ENCODE results near the gene JPH2. TPM values are rescaled to one million over a fixed set of nuclear protein-coding genes. Genes with fewer than 3 reads are reported as not detected.
A peak's percentile ranks its signal among the peaks of the same experiment; 100 is the strongest.

Gene JPH2
- total RNA-seq, 1 donor from 2014 or later = 7.9 TPM

GRCh38 chr20:44080064-44080463 lies 106.9 kb downstream of the JPH2 start:
- Histone ChIP-seq H3K27me3 (no peaks in the 10 kb centered on the region), H3K4me3 (no peak overlapping the region), H3K4me1 (no peaks in the 10 kb centered on the region), H3K9me3 (no peaks in the 10 kb centered on the region), H3K27ac (no peak overlapping the region), H3K36me3 (no peaks in the 10 kb centered on the region)
- intact Hi-C loops (cut with DNase I) = loop anchor here (5.0 to 10.0 kb wide), 2 partner anchors 245 to 543 kb away; no protein-coding TSS in a partner anchor
- DNase-seq (peak; percentile 29), ATAC-seq (no peak)
- no peak for TF ChIP-seq CTCF (IDR thresholded peaks at IDR 0.05)

DNA sequence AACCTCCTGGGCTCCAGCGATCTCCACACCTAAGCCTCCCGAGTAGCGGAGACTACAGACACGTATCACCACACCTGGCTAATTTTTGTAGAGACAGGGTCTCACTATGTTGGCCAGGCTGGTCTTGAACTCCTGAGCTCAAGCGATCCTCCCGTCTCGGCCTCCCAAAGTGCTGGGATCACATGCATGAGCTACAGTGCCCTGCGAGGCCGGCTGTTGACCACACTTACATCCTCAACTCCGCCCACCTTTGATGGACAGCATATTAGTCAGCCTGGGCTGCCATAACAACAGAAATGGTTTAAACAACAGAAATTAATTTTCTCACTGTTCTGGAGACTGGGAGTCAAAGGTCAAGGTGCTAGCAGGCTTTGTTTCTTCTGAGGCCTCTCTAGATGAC lies 107.7 kb downstream of the JPH2 start:
- no peaks in the 10 kb centered on the region for H3K36me3 ChIP-seq
- H3K4me3 ChIP-seq = no peak overlapping the region
- intact Hi-C loops (cut with DNase I) = loop anchor here (2.0 kb wide), 1 partner anchor 326 kb away; no protein-coding TSS in a partner anchor
- DNase-seq (peak; percentile 40), ATAC-seq (no peak)
- TF ChIP-seq CTCF (IDR thresholded peaks at IDR 0.05) = no peak
- no peaks in the 10 kb centered on the region for H3K4me1 ChIP-seq
- no peak overlapping the region for H3K27ac ChIP-seq
- H3K27me3 ChIP-seq = no peaks in the 10 kb centered on the region
- no peaks in the 10 kb centered on the region for H3K9me3 ChIP-seq

DNA sequence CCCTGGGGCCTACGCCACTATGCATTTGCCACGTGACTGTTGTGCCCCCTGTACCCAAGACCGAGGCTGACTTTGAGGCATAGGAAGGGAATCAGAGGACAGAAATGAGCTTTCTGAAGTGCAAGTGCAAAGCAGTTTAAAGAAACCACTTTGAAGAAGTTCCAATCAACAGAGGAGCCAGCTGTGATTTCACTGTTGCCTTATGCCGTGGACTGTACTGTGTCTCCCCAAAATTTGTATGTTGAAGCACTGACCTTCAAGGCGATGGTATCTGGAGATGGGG lies 111.1 kb downstream of the JPH2 start:
- DNase-seq (no peak), ATAC-seq (no peak)
- no peak for TF ChIP-seq CTCF (IDR thresholded peaks at IDR 0.05)
- no peaks in the 10 kb centered on the region for H3K36me3 ChIP-seq
- H3K4me1 ChIP-seq = no peaks in the 10 kb centered on the region
- H3K27ac ChIP-seq = no peak overlapping the region
- no peaks in the 10 kb centered on the region for H3K27me3 ChIP-seq
- intact Hi-C loops (cut with DNase I) = no loop called here
- H3K9me3 ChIP-seq = no peaks in the 10 kb centered on the region
- H3K4me3 ChIP-seq = no peak overlapping the region

GRCh38 chr20:44075191-44075949 lies 111.6 kb downstream of the JPH2 start:
- DNase-seq (peak; percentile 45), ATAC-seq (peak; percentile 30)
- Histone ChIP-seq H3K9me3 (no peaks in the 10 kb centered on the region), H3K4me1 (peaks cover 3% of the 10 kb centered on the region), H3K36me3 (no peaks in the 10 kb centered on the region), H3K4me3 (no peak overlapping the region), H3K27ac (no peak overlapping the region), H3K27me3 (no peaks in the 10 kb centered on the region)
- no peak for TF ChIP-seq CTCF (IDR thresholded peaks at IDR 0.05)
- intact Hi-C loops (cut with DNase I) = no loop called here

DNA sequence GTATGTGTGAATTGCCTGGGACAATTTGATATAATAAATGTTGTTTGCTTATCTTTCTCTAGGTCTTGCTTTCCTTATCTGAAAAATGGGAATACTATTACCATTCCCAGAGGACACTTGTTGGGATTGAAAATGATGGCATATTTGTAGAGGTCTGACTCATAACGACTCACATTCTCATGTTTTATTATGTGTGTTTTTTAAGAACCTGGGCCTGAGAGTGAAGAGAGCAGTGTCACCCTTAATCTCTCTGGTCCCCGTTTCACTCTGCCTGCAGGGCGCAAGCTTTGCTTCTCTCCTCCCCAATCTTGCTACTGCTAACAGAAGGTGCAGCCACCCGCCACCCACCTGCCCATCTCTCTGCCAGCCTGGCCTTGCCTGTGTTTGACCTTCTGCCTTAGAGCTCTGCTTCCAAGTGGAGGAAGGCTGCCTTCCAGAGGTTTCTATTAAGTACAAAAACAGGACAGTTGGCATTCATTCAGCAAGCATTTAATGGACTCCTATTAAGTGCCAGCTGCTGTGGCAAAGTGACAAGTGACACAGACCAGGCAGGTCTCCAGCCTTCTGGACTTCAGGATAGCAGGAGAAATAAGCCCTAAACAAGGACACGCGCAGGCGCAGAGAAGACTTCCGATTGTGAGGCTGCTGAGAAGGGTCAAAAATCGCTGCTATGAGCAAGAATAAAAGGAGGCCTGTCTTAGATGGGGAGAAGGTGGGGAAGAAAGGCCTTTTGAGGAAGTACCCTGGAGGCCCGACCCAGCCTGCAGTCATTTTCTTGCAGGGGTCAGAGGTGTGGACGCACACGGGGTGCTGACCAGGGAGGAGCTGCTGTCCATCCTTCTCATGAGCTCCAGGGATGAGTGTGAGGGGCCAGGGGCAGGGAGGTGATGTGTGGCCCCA lies 112.5 kb downstream of the JPH2 start:
- peaks cover 3% of the 10 kb centered on the region for H3K4me1 ChIP-seq
- no peaks in the 10 kb centered on the region for H3K36me3 ChIP-seq
- ATAC-seq = peak; percentile 23
- no peaks in the 10 kb centered on the region for H3K27me3 ChIP-seq
- intact Hi-C loops (cut with DNase I) = no loop called here
- TF ChIP-seq CTCF (IDR thresholded peaks at IDR 0.05) = no peak
- H3K4me3 ChIP-seq = no peak overlapping the region
- DNase-seq = peak; percentile 49
- H3K27ac ChIP-seq = no peak overlapping the region
- no peaks in the 10 kb centered on the region for H3K9me3 ChIP-seq
